K562 (cell line): ENCODE measurements around the gene RIIAD1. TPM values are rescaled to one million over a fixed set of nuclear protein-coding genes. Genes with fewer than 3 reads are reported as not detected.

Experiments
- ATAC-seq: fragments of 200-7000 bp; cut with Tn5 transposase; 3 replicates; pipeline ENCODE4 v1.9.1; 2020; ENCODE audit warnings: moderate library complexity
- BruUV-seq: library from RNA; stranded (reverse); fragments of 400-500 nt; replicated peaks from 2 replicates; lab custom pipeline; 2021; lab: Mats Ljungman, UMichigan
- CTCF ChIA-PET: fragments of 300-600 bp; formaldehyde crosslinking; extraction: SDS; loops from one replicate; lab custom pipeline; 2021; ENCODE audit warnings: low intra/inter-chr PET ratio; lab: Yijun Ruan, JAX
- POLR2A ChIA-PET: fragments of 300-600, 350-650 bp; sonication (Branson Sonifier 250); formaldehyde crosslinking; extraction: SDS; loops from one replicate; lab custom pipeline; 2021; ENCODE audit warnings: antibody characterized with exemption, inconsistent platforms; lab: Yijun Ruan, JAX
- DNase-seq, 4 experiments: peaks; one replicate each; pipeline versions ENCODE4 v3.0.0 to v3.0.0-alpha.2; 2011 to 2018; ENCODE audit warnings: low spot score in 3 of 4, mixed read lengths in 3 of 4; ENCODE audit errors: extremely low read depth in 1 of 4
- FAIRE-seq: peaks from 2 replicates; lab custom pipeline; 2011; peaks lifted over from hg19 to GRCh38; lab: Jason Lieb, UNC
- H2AFZ ChIP-seq: 2 replicates; pipeline ENCODE4 v1.6.0; 2011; ENCODE audit warnings: low read depth, low read length, control low read depth, inconsistent platforms
- H3K27ac ChIP-seq: fragments of 200-600 bp; 3 replicates; pipeline ENCODE4 v1.8.0; 2011; ENCODE audit warnings: low read depth, mild to moderate bottlenecking, control low read depth, inconsistent platforms, low read length, moderate library complexity, mixed read lengths; ENCODE audit errors: extremely low read depth
- H3K27me3 ChIP-seq, 2 experiments: fragments of 300-600 bp in 1 of 2; 2 replicates in 1 of 2; 3 replicates in 1 of 2; pipeline versions ENCODE4 v1.6.0 to v1.8.0; 2011; ENCODE audit warnings: inconsistent platforms in 2 of 2, low read length in 2 of 2, mild to moderate bottlenecking in 1 of 2, mixed read lengths in 1 of 2, moderate library complexity in 1 of 2; ENCODE audit not compliant: control insufficient read depth in 2 of 2, insufficient read depth in 2 of 2
- H3K36me3 ChIP-seq: fragments of 300-600 bp; 3 replicates; pipeline ENCODE4 v1.8.0; 2011; ENCODE audit warnings: mild to moderate bottlenecking, low read length, inconsistent platforms; ENCODE audit not compliant: control insufficient read depth, insufficient read depth
- H3K4me1 ChIP-seq, 2 experiments: fragments of 200-600 bp in 1 of 2; replicated peaks in 1 of 2; 2 replicates in 1 of 2; 3 replicates in 1 of 2; pipeline versions ENCODE4 v1.5.1 to v1.8.0; 2011; ENCODE audit warnings: inconsistent platforms in 2 of 2, low read length in 2 of 2, mild to moderate bottlenecking in 1 of 2, mixed read lengths in 1 of 2, moderate library complexity in 1 of 2; ENCODE audit not compliant: control insufficient read depth in 2 of 2, insufficient read depth in 2 of 2
- H3K4me2 ChIP-seq: 2 replicates; pipeline ENCODE4 v1.6.1; 2011; ENCODE audit warnings: low read length, control low read depth, inconsistent platforms, mixed read lengths; ENCODE audit not compliant: insufficient read depth
- H3K4me3 ChIP-seq: fragments of 200-600 bp; sonication (generic), shearing (Covaris generic); 2 replicates; pipeline ENCODE4 v1.5.1; 2016; ENCODE audit warnings: control low read depth, inconsistent platforms
- H3K79me2 ChIP-seq: fragments of 200-600 bp; 3 replicates; pipeline ENCODE4 v1.8.0; 2011; ENCODE audit warnings: low read length, inconsistent platforms; ENCODE audit not compliant: control insufficient read depth, insufficient read depth
- H3K9ac ChIP-seq, 2 experiments: 2 replicates each; pipeline versions ENCODE4 v1.6.0 to v1.6.1; 2011; ENCODE audit warnings: low read depth in 2 of 2, low read length in 2 of 2, control low read depth in 1 of 2, inconsistent platforms in 1 of 2, mild to moderate bottlenecking in 1 of 2, mixed read lengths in 1 of 2; ENCODE audit not compliant: insufficient read depth in 1 of 2
- H3K9me1 ChIP-seq: one replicate; pipeline ENCODE4 v1.6.0; 2011; ENCODE audit warnings: inconsistent platforms, mild to moderate bottlenecking, low read length, moderate library complexity; ENCODE audit not compliant: control insufficient read depth, insufficient read depth
- H3K9me3 ChIP-seq: replicated peaks from 2 replicates; pipeline ENCODE4 v1.5.1; 2011; ENCODE audit warnings: low read depth, low read length, inconsistent platforms; ENCODE audit not compliant: control insufficient read depth, insufficient read depth
- H4K20me1 ChIP-seq: replicated peaks from 2 replicates; pipeline ENCODE4 v1.6.1; 2011; ENCODE audit warnings: low read length, inconsistent platforms, mixed read lengths; ENCODE audit not compliant: control insufficient read depth, insufficient read depth
- ELF1 ChIP-seq: fragments of 200-800 bp; sonication (Bioruptor generic); IDR thresholded peaks from 2 replicates; pipeline ENCODE4 v1.6.1; 2016; ENCODE audit warnings: missing genetic modification characterization, missing compliant biosample characterization
- SRSF9 ChIP-seq: fragments of 200-400 bp; formaldehyde crosslinking; IDR thresholded peaks from 2 replicates; pipeline ENCODE4 v1.6.1; 2017; ENCODE audit warnings: low read depth, low read length, borderline replicate concordance
- TAF1 ChIP-seq: IDR thresholded peaks from 2 replicates; pipeline ENCODE4 v1.6.1; 2011; ENCODE audit warnings: mild to moderate bottlenecking, low read length, moderate library complexity; ENCODE audit not compliant: insufficient read depth, control insufficient read depth, severe bottlenecking; ENCODE audit errors: extremely low read depth
- THRAP3 ChIP-seq: fragments of 450-650 bp; IDR thresholded peaks from 2 replicates; pipeline ENCODE4 v1.6.1; 2016; ENCODE audit warnings: mild to moderate bottlenecking, inconsistent platforms, borderline replicate concordance
- WGBS: fragments of 100-300 bp; shearing (Covaris generic); methylation state at CpG from one replicate; pipeline ENCODE4 v1.1.6; 2016; ENCODE audit warnings: low coverage, mixed read lengths; ENCODE audit not compliant: insufficient coverage; ENCODE audit errors: missing lambda C conversion rate; 5-methylcytosine and 5-hydroxymethylcytosine counted together
- in situ Hi-C: fragments of 300-500 bp; cut with MboI; formaldehyde crosslinking; loops from 4 replicates; pipeline ENCODE4 v1.15.0; 2018; ENCODE audit warnings: inconsistent platforms, mixed read lengths
- intact Hi-C: fragments of 100-400 bp; cut with micrococcal nuclease; formaldehyde crosslinking; loops from 2 replicates; pipeline ENCODE4 v1.14.2; 2022
- polyA plus RNA-seq, 8 experiments: library from polyadenylated mRNA; depleted of rRNA in 4 of 8; stranded (reverse) in 5 of 8; unstranded in 3 of 8; fragments of >200 nt; fragmentation: Nextera tagmentation in 2 of 8; fragmentation: Illumina TruSeq in 1 of 8; extraction: Ambion mirVana in 2 of 8; extraction: Trizol in 1 of 8; gene quantifications; 2 replicates each; pipeline versions ENCODE4 v1.2.1 to v1.2.3, GENCODE V29; 2011 to 2014; ENCODE audit warnings: inconsistent platforms in 1 of 8, missing spikeins in 1 of 8
- total RNA-seq, 7 experiments: library from RNA; depleted of rRNA in 6 of 7; stranded (reverse); fragments of >200 nt in 6 of 7; fragmentation: Illumina TruSeq in 2 of 7; extraction: Trizol in 2 of 7; gene quantifications; 2 replicates each; pipeline versions ENCODE4 v1.2.1 to v1.2.3, GENCODE V29; 2011 to 2021; ENCODE audit warnings: low replicate concordance in 1 of 7
- TF ChIP-seq, protein P1 (sequence below), 3 experiments: fragments of 200-800 bp in 1 of 3; sonication (Bioruptor generic) in 1 of 3; sonication (generic) in 1 of 3; formaldehyde crosslinking in 1 of 3; IDR thresholded peaks; 2 replicates each; pipeline versions ENCODE4 v1.6.1 to v1.8.0; 2016 to 2022; ENCODE audit warnings: mild to moderate bottlenecking in 2 of 3, missing compliant biosample characterization in 2 of 3, missing genetic modification characterization in 2 of 3, missing genetic modification reagents in 1 of 3
- TF ChIP-seq, protein P2 (sequence below), 2 experiments: IDR thresholded peaks in 1 of 2; conservative IDR thresholded peaks in 1 of 2; 2 replicates each; pipeline ENCODE4 v1.6.1; 2016; ENCODE audit warnings: low read depth in 2 of 2, mild to moderate bottlenecking in 1 of 2, missing compliant biosample characterization in 1 of 2, missing genetic modification characterization in 1 of 2, moderate library complexity in 1 of 2

Gene RIIAD1
- total and polyA plus RNA-seq, 9 of the 15 experiments (the other 6 are each of a cell fraction or from before 2014, with no cell fraction given) = not detected

DNA sequence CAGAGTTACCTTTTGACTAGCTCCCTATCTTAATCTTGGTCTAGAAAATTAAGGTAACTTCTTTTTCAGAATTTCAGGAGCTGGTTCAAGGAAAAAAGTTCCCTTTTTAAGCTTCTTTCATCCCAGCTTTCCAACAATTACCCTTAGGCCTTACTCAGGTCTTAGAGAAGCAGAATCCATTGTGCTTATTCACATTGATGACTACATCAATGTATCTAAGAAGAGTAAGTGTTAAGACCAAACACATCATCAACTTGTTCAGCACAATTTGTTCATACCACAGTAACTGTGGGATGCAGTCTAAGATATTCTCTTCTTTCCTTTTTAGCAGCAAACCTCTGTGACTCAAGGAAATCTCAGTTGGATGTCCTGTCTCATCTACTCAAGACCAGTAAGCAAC is 37.9 kb downstream of the RIIAD1 start:
- H3K27ac ChIP-seq = no peak overlapping the region
- in situ Hi-C loops (no loop called here), intact Hi-C loops (no loop called here)
- POLR2A ChIA-PET = interaction anchor here (0.6 to 2.3 kb wide), 4 partner anchors 16 to 1262 kb away, joined by 3 to 11 read pairs (median 3); partner anchors contain the start of gene CTSK
- H3K9me3 ChIP-seq = no peaks in the 10 kb centered on the region
- BruUV-seq = no TSS peak
- H3K79me2 ChIP-seq = peaks cover 23% of the 10 kb centered on the region; the same call in 2 of the 3 replicates
- no peaks in the 10 kb centered on the region for H3K9me1 ChIP-seq
- peaks cover 40% of the 10 kb centered on the region; the same call in 2 of the 3 replicates for H3K36me3 ChIP-seq
- CTCF ChIA-PET = interaction anchor here (0.6 kb wide), 1 partner anchor 741 kb away, joined by 3 read pairs; no protein-coding TSS in a partner anchor
- FAIRE-seq (no peak), DNase-seq (no peak), ATAC-seq (no peak)
- H4K20me1 ChIP-seq = no peaks in the 10 kb centered on the region
- peaks cover 3 to 4% of the 10 kb centered on the region in 2 experiments; a peak in 3 of 5 replicates for H3K4me1 ChIP-seq
- H3K4me2 ChIP-seq = no peak overlapping the region
- H3K27me3 ChIP-seq = no peaks in the 10 kb centered on the region
- H2AFZ ChIP-seq = no peak overlapping the region
- no peak for TF ChIP-seq THRAP3
- no peak overlapping the region for H3K4me3 ChIP-seq
- no peak overlapping the region for H3K9ac ChIP-seq

DNA sequence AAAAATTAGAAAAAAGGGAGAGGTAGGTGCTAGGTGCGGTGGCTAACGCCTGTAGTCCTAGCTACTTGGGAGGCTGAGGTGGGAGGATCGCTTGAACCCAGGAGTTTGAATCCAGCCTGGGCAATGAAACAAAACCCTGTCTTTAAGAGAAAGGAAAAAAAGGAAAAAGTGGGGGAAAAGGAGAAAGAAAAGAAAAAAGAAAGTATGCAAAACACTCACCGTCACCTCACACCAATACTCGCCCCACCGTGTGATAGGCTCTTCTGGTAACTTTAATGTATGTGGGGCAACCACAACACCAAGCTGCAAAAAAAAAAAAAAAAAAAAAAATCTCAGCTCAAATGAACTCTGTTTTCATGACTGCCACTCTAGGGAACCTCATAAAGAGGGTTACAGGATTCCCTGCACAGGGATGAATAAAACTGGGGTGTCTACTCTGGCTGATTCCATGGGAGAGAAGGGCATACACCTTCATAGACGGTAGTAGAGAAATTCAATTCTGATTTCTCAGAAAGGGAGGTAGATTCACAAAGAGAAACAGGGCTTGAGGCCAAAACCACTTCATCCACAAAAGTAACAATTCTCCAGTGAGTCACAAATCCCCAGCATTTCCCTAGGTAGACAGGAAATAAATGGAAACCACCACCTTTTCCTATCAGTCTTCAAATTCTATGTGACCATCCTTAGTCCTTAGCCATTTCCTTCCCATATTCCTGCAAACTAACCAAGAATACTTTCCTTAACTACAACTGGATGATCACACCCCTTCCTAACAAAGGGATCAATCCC is 39.5 kb downstream of the RIIAD1 start:
- Histone ChIP-seq H3K27me3 (no peaks in the 10 kb centered on the region), H3K4me2 (no peak overlapping the region), H3K79me2 (peaks cover 23% of the 10 kb centered on the region; the same call in 2 of the 3 replicates), H3K4me3 (no peak overlapping the region), H3K4me1 (peaks cover 3 to 10% of the 10 kb centered on the region in 2 experiments; a peak in 4 of 5 replicates), H3K9ac (no peak overlapping the region), H3K9me1 (no peaks in the 10 kb centered on the region), H3K36me3 (peaks cover 40% of the 10 kb centered on the region; the same call in 2 of the 3 replicates), H3K27ac (no peak overlapping the region), H4K20me1 (no peaks in the 10 kb centered on the region), H3K9me3 (no peaks in the 10 kb centered on the region), H2AFZ (no peak overlapping the region)
- intact Hi-C loops (no loop called here), in situ Hi-C loops (no loop called here)
- WGBS = 79% methylated on average over 5 of the region's 7 CpGs
- ChIA-PET POLR2A (interaction anchor here (0.6 to 2.3 kb wide), 2 partner anchors 14 to 450 kb away, joined by 3 to 11 read pairs; no protein-coding TSS in a partner anchor), CTCF (no interaction called here)
- no TSS peak for BruUV-seq
- FAIRE-seq = no peak
- no peak for ATAC-seq
- DNase-seq = no peak
- TF ChIP-seq TAF1 (no peak), SRSF9 (no peak), ELF1 (no peak)
- TF ChIP-seq, protein P1, sequence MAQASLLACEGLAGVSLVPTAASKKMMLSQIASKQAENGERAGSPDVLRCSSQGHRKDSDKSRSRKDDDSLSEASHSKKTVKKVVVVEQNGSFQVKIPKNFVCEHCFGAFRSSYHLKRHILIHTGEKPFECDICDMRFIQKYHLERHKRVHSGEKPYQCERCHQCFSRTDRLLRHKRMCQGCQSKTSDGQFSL (CRISPR knock-in tag; IDR thresholded peaks at IDR 0.05) = no peak
- TF ChIP-seq, protein P1 (tag; IDR thresholded peaks at IDR 0.05) = no peak
- TF ChIP-seq, protein P2, sequence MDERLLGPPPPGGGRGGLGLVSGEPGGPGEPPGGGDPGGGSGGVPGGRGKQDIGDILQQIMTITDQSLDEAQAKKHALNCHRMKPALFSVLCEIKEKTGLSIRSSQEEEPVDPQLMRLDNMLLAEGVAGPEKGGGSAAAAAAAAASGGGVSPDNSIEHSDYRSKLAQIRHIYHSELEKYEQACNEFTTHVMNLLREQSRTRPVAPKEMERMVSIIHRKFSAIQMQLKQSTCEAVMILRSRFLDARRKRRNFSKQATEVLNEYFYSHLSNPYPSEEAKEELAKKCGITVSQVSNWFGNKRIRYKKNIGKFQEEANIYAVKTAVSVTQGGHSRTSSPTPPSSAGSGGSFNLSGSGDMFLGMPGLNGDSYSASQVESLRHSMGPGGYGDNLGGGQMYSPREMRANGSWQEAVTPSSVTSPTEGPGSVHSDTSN (CRISPR knock-in tag; IDR thresholded peaks at IDR 0.05; ENCODE audit: low read depth) = no peak
- TF ChIP-seq, protein P2 (tag; conservative IDR thresholded peaks at IDR 0.05; ENCODE audit: low read depth) = no peak
